SK-N-SH treated with all-trans-retinoic acid at 6 μM for 48 hours (cell line): Measurements from ENCODE around the gene CDIPT.

ENCODE experiments used
- TCF4 ChIP-seq: fragments of 250-450 bp; sonication (Bioruptor Pico); IDR thresholded peaks from 2 replicates; pipeline ENCODE4 v1.8.0; 2021; ENCODE audit warnings: mild to moderate bottlenecking, moderate library complexity, borderline replicate concordance
- ZFP3 ChIP-seq: fragments of 250-450 bp; sonication (Bioruptor Pico); IDR thresholded peaks from 2 replicates; pipeline ENCODE4 v1.5.0; 2020; ENCODE audit warnings: mild to moderate bottlenecking, moderate library complexity

- TF ChIP-seq TCF4 (CRISPR knock-in tag) (no peak), ZFP3 (CRISPR knock-in tag) (no peak)
These were observed 12.0 kb downstream of the CDIPT start for GRCh38 chr16:29850998-29851397.
